Calu3 (cell line): ENCODE data around the gene EIF3K. TPM values are rescaled to one million over a fixed set of nuclear protein-coding genes. Genes with fewer than 3 reads are reported as not detected.

ENCODE experiments used
- BruUV-seq: library from RNA; stranded (reverse); fragments of 400-500 nt; replicated peaks from 2 replicates; lab custom pipeline; 2021; lab: Mats Ljungman, UMichigan
- CTCF ChIA-PET: fragments of 300-600 bp; sonication (Branson Sonifier 250); formaldehyde crosslinking; loops from one replicate; lab custom pipeline; 2022; ENCODE audit warnings: antibody characterized with exemption; lab: Charles Lee
- DNase-seq: peaks from one replicate; pipeline ENCODE4 v3.0.0; 2022
- H3K27ac Mint-ChIP-seq: one replicate; pipeline ENCODE4 v1.8.0; 2022; ENCODE audit warnings: mixed read lengths; ENCODE audit not compliant: unreplicated experiment
- H3K27me3 Mint-ChIP-seq: one replicate; pipeline ENCODE4 v1.8.0; 2022; ENCODE audit warnings: mixed read lengths; ENCODE audit not compliant: unreplicated experiment
- H3K36me3 Mint-ChIP-seq: one replicate; pipeline ENCODE4 v1.8.0; 2022; ENCODE audit warnings: mild to moderate bottlenecking, moderate library complexity, mixed read lengths; ENCODE audit not compliant: insufficient read depth, unreplicated experiment
- H3K4me1 Mint-ChIP-seq: one replicate; pipeline ENCODE4 v1.8.0; 2022; ENCODE audit warnings: mild to moderate bottlenecking, low read depth, mixed read lengths; ENCODE audit not compliant: unreplicated experiment
- H3K4me3 Mint-ChIP-seq: one replicate; pipeline ENCODE4 v1.8.0; 2022; ENCODE audit warnings: mild to moderate bottlenecking, low read depth, moderate library complexity, mixed read lengths; ENCODE audit not compliant: unreplicated experiment
- H3K9me3 Mint-ChIP-seq: one replicate; pipeline ENCODE4 v1.8.0; 2022; ENCODE audit warnings: low read depth, mixed read lengths; ENCODE audit not compliant: unreplicated experiment
- CTCF ChIP-seq: fragments of 200-600 bp; IDR thresholded peaks from one replicate; pipeline ENCODE4 v1.8.0; 2022; ENCODE audit warnings: antibody characterized with exemption; ENCODE audit not compliant: unreplicated experiment
- intact Hi-C: fragments of 100-400 bp; cut with micrococcal nuclease; formaldehyde crosslinking; loops from one replicate; pipeline ENCODE4 v1.10.0; 2022; ENCODE audit not compliant: unreplicated experiment
- total RNA-seq: library from RNA; stranded (reverse); gene quantifications from 2 replicates; pipeline ENCODE4 v1.2.3, GENCODE V29; 2022

The EIF3K gene
- total RNA-seq, 1 experiment from 2014 or later: 334 TPM

DNA sequence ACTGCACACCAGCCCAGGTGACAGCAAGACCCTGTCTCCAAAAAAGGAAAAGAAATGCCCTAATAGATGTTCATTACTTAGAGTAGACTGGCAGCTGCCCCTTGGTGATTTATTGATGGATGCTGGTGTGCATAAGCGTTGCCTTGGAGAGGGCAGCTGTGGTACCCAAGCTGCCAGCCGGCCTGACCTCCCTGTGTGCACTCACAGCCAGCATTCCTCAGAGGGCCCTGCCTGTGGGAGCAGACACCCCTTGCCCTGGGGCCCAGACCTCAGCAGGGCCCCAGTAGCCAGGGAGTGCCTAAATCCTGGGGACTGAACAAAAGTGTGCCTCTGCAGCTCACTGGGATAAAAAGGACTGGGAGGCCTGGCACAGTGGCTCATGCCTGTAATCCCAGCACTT lies 20.7 kb downstream of the EIF3K start:
- BruUV-seq: no TSS peak
- TF ChIP-seq CTCF: no peak
- no peak overlapping the region for H3K4me3 Mint-ChIP-seq
- no peaks in the 10 kb centered on the region for H3K27me3 Mint-ChIP-seq
- no peak overlapping the region for H3K27ac Mint-ChIP-seq
- intact Hi-C loops: loop anchor here (5.0 kb wide), 1 partner anchor 293 kb away; the partner anchor contains the start of genes MRPS12 and SARS2
- H3K9me3 Mint-ChIP-seq: no peaks in the 10 kb centered on the region
- no peak for DNase-seq
- peaks cover 42% of the 10 kb centered on the region for H3K36me3 Mint-ChIP-seq
- CTCF ChIA-PET: interaction anchor here (0.6 to 0.9 kb wide), 2 partner anchors 54 to 219 kb away, joined by 3 to 5 read pairs; no protein-coding TSS in a partner anchor
- peaks cover 34% of the 10 kb centered on the region for H3K4me1 Mint-ChIP-seq

DNA sequence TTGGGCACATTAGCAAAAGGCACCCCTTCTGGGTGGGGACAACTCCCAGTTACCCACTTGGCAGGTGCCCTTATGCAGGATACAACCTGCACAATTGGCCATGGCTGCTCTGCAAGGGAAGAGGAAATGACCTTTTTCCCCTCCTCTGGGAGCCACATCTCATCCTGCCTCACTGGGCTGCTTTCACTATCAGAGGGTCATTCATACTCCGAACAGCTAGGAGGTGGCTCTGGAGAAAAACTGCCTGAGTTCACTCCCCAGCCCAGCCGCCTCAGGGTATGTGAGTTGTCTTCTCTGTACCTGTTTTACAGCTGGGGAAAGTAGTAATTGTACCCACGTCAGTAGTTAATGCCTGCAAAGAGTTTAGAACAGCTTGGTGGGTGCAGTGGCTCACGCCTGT lies 21.4 kb downstream of the EIF3K start:
- no peaks in the 10 kb centered on the region for H3K27me3 Mint-ChIP-seq
- peaks cover 30% of the 10 kb centered on the region for H3K4me1 Mint-ChIP-seq
- DNase-seq: no peak
- intact Hi-C loops: no loop called here
- TF ChIP-seq CTCF: no peak
- BruUV-seq: no TSS peak
- H3K4me3 Mint-ChIP-seq: no peak overlapping the region
- CTCF ChIA-PET: no interaction called here
- H3K27ac Mint-ChIP-seq: no peak overlapping the region
- H3K36me3 Mint-ChIP-seq: peaks cover 35% of the 10 kb centered on the region
- no peaks in the 10 kb centered on the region for H3K9me3 Mint-ChIP-seq

- H3K9me3 Mint-ChIP-seq: no peaks in the 10 kb centered on the region
- no peaks in the 10 kb centered on the region for H3K27me3 Mint-ChIP-seq
- H3K4me1 Mint-ChIP-seq: peaks cover 14% of the 10 kb centered on the region
- H3K27ac Mint-ChIP-seq: no peak overlapping the region
- no peak overlapping the region for H3K4me3 Mint-ChIP-seq
- peaks cover 22% of the 10 kb centered on the region for H3K36me3 Mint-ChIP-seq
- no peak for DNase-seq
- TF ChIP-seq CTCF: no peak
- CTCF ChIA-PET: no interaction called here
- BruUV-seq: no TSS peak
- intact Hi-C loops: no loop called here
Measured at GRCh38 chr19:38642176-38642575, 23.2 kb downstream of the EIF3K start.

GRCh38 chr19:38644719-38645118 lies 25.7 kb downstream of the EIF3K start:
- Mint-ChIP-seq H3K27me3 (no peaks in the 10 kb centered on the region), H3K36me3 (peaks cover 38% of the 10 kb centered on the region), H3K27ac (no peak overlapping the region), H3K4me3 (no peak overlapping the region), H3K9me3 (no peaks in the 10 kb centered on the region), H3K4me1 (peaks cover 8% of the 10 kb centered on the region)
- intact Hi-C loops: no loop called here
- CTCF ChIA-PET: interaction anchor here (1.4 kb wide), 1 partner anchor 11 kb away, joined by 7 read pairs; no protein-coding TSS in a partner anchor
- no peak for TF ChIP-seq CTCF
- no TSS peak for BruUV-seq
- DNase-seq: no peak
